Fibroblast of peridontal ligament (primary cell): ENCODE data around the gene ARHGEF25.
"Not testable (repeated sequence)": the region's sequence is repeated elsewhere in the genome, so short reads cannot be mapped to it uniquely, and the experiment has no call there.

Source experiments
- DNase-seq: peaks from one replicate; pipeline ENCODE4 v3.0.0-alpha.2; 2010; ENCODE audit errors: extremely low read depth

Gene ARHGEF25

DNA sequence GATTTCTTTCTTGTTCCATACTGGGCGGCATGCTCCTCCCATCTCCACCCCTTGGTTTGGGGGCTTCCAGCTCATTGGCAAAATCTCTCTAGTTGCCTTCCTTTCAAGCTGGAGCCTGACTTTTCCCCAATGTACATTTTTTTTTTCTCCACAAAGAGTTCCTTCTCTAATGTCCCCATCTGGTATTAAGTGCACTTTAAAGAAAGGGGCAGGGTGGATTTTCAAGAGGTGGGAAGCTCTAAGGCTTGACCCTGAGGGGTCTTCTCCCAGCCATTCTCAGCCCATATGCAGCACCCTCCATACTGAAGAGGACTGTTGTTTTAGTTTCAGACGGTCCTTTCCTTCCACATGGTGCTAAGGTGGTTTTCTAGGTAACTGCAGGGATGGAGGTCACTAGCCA is 26.1 kb upstream of the ARHGEF25 start:
- DNase-seq: no peak

DNA sequence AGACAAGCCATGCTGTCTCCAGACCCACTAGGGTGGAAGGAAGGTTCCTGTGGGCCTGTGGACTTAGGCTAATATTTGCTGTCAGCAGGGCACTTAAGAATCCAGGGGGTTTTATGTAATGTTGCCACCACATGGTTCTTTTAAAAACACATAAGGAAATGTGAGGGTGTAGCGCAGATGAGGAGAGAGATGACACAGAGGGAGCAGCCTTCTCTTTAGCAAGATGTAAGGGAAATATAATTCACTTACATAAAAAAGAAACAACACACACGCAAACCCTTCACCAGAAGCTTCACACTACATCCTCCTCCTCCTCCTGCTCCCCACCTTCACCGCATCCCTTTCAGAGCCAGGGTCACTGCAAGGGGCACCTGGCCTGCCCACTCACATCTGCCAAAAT is 25.1 kb upstream of the ARHGEF25 start:
- no peak for DNase-seq

DNA sequence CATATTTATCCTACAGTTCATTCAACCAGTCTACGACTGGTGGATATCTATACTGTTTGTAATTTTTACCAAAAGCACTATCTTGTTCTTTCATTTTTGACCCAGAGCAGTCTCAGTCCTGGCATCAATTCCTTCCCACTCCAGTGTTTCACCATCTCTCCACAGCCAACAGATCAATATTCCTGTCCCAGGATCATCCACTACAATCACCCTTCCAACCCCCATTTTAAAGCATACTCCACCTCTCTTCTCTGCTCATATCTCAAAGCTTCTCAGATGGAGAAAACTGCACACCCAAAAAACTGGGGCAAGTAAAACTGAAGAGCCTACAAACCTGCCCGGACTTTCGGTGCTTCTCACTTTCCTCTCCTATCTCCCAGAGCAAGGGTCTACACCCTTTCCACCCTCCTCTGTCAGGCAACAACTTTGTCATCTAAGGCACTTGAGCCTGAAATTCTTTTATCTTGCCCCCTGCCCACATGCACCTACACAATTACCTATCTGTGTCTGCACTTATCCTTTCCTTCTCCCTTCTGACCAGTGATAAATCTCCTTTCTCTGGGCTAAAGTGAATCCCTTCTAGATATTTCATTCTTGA is 24.3 kb upstream of the ARHGEF25 start:
- DNase-seq: no peak

DNA sequence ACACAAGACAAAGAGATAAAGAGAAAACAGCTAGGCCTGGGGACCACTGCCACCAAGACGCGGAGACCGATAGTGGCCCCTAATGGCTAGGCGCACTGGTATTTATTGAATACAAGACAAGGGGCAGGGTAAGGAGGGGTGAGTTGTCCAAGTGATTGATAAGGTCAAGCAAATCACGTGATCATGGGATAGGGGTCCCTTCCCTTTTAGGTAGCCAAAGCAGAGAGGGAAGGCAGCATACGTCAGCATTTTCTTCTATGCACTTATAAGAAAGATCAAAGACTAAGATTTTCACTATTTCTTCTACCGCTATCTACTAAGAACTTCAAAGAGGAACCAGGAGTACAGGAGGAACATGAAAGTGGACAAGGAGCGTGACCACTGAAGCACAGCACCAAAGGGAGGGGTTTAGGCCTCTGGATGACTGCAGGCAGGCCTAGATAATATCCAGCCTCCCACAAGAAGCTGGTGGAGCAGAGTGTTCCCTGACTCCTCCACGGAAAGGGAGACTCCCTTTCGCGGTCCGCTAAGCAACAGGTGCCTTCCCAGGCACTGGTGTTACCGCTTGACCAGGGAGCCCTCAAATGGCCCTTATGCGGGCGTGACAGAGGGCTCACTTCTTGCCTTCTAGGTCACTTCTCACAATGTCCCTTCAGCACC is 22.2 kb upstream of the ARHGEF25 start:
- DNase-seq: not testable (repeated sequence)

DNA sequence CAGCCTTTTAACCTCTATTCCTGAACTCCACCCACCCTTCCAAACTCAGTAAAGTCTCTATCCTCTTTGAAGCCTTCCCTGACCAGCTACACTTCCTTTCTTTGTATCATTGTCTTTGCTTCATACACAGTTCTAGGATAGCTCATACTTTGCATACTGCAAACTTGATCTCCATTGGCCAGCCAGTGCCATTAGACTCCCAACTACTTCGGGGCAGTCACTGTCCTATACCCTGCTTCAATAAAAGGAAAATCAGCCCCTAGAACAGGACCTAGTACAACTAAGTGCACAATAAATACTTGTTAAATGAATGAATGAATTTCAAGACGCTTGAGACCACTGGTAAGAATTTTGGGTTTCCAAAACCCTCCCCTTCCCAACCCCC is 20.8 kb upstream of the ARHGEF25 start:
- no peak for DNase-seq

DNA sequence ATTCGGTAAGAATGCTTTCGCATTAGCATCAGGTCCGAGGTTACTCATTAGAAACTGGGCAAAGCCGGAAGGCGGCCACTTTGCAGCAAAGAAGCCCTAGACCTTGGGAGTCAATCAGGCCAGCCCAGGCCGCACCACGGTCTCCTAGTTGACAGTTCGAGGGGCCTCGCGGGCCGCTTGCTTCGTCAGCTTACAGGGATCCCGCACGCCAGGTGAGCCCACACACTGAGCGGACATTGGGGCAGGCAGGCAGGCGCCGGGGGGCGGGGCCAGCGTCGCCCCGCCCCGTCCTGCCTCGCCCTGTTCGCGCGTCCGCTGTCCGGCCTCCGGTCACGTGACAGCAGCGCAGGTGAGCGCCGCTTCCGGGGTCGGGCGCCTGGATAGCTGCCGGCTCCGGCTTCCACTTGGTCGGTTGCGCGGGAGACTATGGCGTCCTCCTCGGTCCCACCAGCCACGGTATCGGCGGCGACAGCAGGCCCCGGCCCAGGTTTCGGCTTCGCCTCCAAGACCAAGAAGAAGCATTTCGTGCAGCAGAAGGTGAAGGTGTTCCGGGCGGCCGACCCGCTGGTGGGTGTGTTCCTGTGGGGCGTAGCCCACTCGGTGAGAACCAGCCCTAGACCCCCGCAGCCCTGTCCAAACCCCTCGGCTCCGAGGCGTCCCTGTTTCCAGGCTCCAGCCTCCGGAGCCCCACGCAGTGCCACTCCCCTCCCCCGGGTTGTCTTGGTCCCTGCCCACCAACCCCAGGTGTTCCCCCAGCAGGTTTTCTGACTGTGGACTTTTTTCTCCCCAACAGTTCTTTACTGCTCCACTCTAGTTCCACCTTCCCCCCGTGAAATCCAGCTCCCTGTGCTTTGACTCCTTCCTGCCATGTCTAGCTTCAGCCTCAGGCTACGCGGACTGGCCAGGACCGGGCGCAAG is 20.1 kb upstream of the ARHGEF25 start, which contains the start of gene PIP4K2C:
Gene PIP4K2C, plus strand, starts transcription at position 329 of the 918 bp plus-strand sequence. Its CDS starts 98 bp downstream, at position 427.
- peak; percentile 16 for DNase-seq

DNA sequence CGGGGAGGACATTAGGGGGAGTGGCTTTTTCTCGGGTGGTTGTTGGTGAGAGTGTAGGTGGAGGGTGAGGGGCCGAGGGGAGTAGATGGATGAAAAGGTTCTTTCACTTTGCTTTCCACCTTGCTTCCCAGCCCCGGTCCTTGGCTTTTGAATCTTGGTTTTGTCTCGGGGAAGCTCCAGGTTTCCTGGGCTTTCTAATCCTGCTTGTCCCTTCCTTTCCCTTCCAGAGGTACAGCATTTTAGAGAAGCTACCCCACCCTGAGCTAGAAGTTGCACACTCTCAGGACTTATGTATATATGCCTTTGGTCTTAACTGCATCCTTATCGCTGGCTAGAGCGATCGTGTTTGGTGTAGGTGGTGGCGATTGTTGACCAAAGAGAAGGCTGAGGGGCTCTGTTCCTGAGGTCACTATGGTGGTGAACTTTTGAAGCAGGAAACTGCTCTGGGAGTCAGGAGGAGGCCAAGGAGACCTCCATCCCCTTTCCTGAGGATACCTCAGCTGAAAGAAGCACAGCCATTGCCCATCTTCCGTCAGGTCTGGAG is 19.4 kb upstream of the ARHGEF25 start:
- DNase-seq: no peak

DNA sequence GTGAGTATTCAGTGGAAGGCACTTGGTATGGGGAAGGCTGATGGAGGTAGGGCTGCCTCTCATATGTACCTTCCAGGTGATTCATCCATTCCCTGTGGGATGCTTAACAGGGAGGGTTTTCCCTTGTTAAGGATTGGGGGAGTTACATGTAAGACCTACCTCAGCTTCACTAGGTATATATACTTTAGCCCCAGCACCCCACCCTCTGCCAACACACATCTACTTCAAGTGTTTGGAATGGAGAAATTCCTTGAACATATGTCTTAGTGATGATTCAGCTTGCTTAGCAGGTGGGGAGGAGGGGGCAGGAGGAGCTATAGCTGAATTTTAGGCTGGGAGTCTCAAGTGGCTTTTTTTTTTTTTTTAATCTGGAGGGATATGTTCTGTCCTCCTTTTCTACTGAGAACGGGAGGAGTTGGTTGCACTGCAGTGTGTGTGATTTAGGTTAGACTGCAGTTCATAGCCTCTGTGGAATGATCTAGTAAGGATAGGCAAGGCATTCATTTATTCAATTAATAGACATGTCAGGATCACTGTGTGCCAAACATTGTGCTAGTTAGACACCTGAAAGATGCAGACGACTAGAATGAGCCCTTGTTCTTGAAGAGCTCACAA is 18.6 kb upstream of the ARHGEF25 start:
- no peak for DNase-seq

DNA sequence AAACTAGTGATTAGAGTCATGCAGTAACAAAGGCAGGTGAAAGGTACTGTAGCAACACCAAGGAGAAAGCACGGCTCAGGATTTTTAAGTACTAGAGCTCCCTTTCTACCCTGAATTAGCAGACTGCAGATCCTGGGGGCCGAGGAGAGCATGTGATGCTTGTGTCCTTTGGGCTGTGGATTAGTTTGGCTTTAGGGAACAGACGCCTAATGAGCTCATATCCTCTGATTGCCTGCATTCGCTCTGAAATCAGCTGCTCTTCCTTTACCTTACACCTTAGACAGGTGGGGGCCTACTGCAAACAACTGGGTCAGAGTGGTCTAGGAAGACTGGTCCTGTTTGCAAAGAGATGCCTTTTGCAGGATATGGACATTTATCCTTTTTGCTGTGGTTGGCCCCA is 18.0 kb upstream of the ARHGEF25 start:
- no peak for DNase-seq

DNA sequence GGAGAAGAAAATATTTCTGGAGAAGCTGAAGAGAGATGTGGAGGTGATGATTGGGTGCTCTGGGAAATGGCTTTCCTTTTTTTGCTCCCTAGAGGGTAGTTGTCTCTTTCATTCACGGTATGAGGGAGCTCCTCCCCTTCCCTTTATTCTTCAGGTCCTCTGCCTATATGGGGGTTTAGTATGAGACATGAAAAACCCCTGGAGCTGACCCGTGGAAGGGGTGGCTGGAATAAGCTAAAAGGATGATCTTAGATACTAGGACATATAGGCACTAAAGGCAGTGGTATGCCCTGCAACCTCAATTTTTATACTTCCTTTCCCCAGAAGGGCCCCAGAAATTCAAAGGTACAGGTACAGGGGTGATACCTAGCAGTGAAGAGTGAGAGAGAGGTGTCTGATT is 10.8 kb upstream of the ARHGEF25 start:
- DNase-seq: no peak

DNA sequence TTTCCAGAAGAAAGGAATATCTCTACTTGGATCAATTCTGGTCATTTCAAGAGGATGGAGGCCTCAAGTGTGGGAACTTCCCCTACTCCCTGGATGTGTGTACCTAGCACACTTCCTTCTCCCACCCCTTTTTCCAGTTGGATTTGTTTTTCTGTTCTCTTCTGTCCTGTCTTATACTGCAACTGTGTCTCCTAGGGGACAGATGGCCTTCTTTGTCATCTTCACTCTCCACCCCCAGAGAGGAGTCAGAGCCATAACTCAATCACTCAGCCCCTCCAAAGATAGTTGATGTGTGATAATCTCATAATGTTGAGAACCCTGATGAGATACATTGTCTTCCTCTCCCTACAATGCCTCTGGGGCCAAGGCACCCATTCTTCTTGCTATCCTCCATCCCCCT is 8.7 kb upstream of the ARHGEF25 start:
- DNase-seq: no peak

DNA sequence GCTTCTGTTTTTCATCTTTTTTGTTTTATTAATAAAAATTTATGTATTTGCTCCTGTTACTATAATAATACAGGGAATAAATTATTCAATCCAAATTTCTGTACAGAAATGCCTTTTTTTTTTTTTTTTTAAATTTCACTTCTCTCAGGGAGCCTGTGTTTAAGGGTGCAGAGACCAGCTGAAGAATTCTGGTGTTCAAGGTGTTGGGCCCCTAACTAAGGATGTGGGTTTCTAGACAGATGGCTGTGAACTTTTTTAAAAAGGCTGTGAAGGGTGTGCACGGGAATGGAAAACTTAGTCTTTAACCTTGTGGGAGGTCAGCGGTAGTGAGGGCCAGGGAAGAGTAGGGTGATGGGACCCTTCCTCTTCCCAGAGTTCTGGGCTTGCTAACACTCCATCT is 7.9 kb upstream of the ARHGEF25 start:
- DNase-seq: no peak

DNA sequence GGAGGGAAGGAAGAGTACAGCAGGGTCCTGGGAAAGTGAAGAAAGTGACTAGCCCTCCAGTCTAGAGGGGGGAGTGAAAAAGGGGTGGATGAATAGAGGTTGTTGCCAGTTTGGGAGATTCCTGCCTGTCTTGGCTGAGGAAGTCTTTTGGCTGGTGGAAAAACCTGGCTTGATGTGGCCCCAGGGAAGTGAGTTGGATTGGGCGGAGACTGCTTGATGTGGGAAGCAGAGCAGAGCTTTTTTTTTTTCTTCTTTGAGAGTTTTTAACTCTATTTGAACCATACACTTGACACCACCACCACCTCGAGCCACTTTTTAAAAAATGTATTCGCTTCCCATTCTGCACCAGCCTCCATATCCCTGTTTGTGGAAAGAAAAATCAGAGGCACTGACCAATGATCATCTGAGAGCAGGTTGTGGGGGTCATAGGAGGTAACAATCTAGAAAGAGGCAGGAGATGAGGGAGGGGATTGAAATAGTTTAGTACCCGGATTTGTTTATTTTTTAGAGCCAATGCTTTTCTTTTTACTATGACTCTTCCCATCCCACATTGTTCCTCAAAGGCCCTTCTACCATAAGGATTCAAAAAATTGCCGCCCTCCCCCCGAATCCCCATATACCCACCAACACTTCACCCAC is 7.3 kb upstream of the ARHGEF25 start:
- peak; percentile 67 for DNase-seq

DNA sequence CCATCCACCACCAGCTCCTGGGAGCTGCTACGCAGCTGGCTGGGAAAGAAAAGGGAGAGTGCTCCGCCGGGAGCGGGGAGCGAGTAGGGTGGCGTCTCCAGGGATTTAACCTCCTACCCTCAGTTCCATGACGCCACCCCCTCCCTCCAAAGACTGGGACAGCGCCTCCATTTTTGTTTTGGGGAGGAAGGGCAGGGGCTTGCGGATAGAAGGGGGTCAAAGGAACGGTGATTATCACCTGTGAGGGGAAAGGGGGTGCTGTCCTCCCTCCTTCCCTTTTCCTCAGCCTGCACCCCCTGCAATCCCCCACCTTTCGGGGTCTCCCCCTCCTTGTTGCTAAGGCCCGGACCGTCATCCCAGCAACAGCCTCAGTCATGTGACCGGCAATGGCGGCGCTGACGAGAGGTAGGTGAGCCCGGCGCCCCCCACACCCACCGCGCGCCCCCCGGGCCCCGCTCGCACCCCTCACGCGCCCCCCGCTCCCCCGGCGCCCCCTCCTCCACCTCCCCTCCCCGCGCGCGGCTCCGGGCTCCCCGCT is 6.7 kb upstream of the ARHGEF25 start, which contains the start of gene DTX3:
Gene DTX3, plus strand, starts transcription at position 371 of the 538 bp plus-strand sequence. CDS start 1,694 bp downstream, outside the sequence.
- DNase-seq: peak; percentile 29

DNA sequence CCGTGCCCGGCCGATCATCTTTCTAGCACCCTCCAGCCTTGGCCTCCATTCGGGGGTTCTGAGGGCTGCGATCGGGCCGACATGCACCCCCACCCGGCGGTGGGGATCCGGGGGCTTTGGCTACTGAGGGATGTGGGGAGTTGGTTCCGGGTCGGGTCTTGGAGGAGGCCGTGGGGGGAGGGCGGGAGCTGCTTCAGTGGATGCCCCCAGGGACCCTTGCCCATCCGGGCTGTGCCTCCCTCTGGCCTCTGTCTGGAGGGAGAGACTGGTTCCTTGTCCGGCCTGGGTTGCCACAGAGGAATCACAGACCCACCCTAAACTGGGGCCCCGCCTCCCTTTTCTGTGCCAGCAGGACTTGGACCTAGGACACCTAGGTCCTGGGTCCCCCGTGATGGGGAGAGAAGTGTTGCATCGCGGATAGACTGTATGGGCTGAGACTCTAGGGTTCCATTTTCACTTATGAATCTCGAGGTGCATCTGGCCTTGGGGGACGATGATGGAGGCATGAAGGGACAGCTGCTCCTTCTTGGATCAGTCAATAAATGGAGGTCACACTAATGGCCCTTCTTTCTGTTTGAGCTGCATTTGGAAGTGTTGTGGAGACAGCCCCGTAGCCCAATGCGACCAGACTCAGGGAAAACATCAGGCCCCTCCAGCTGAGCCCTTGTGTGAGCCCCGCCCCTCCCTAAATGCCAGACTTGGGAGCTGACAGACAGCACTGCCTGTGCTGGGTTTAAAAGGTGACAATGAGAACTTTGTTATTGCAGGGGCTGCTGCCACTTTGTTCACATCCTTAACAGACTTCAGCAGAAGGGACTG is 6.0 kb upstream of the ARHGEF25 start:
- DNase-seq: peak; percentile 25

DNA sequence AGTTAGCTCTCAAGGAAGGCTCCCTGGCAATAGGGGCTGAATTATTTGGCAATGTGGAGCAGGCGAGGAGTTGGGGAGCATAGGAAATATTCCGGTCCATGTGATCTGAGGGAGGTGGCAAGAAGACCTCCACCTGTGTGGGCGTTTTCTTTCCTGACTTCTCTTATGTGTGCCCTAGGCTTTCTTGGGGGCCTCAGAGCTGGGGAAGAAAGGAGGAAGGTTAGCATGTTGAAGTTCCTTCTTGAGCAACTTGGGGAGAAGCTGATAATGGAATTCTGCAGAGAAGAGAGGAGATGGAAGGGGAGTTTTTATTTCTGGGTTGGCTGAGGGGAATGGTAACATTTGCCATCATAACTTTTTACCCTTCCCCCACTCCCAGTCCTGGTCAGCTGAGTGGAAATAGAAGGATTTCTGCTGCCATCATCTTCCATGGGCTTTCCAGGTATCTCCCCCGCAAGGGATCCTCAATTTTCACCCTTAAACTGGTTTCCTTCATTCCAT is 5.4 kb upstream of the ARHGEF25 start:
- no peak for DNase-seq

DNA sequence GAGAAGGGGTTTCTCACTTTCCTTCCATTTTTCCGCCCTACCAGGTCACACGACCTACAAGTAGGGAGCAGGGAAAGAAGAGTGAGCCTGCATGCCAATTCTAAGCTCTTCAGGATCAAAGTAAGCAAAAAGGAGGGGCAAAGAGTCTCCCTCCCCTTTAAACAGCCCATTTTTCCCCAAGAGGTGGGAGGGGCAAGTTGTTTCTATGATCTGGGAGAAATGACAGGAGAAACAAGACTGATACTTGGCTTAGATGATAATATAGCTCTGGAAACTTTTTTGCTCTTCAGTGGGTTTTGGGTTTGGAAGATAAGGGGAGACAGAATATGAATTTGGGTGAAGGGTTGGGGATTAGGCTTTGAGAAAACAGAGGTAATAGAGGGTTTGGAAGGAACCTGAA is 4.8 kb upstream of the ARHGEF25 start:
- no peak for DNase-seq

DNA sequence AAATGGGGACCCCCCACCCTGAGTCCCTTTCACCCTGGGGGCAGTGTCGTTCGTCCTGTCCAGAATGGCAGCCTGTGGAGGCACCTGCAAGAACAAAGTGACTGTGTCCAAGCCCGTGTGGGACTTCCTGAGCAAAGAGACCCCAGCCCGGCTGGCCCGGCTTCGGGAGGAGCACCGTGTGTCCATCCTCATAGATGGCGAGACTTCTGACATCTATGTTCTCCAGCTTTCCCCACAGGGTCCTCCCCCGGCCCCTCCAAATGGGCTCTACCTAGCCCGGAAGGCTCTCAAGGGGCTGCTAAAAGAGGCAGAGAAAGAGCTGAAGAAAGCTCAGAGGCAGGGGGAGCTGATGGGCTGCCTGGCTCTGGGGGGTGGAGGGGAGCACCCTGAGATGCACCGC is 4.4 kb upstream of the ARHGEF25 start:
- no peak for DNase-seq

DNA sequence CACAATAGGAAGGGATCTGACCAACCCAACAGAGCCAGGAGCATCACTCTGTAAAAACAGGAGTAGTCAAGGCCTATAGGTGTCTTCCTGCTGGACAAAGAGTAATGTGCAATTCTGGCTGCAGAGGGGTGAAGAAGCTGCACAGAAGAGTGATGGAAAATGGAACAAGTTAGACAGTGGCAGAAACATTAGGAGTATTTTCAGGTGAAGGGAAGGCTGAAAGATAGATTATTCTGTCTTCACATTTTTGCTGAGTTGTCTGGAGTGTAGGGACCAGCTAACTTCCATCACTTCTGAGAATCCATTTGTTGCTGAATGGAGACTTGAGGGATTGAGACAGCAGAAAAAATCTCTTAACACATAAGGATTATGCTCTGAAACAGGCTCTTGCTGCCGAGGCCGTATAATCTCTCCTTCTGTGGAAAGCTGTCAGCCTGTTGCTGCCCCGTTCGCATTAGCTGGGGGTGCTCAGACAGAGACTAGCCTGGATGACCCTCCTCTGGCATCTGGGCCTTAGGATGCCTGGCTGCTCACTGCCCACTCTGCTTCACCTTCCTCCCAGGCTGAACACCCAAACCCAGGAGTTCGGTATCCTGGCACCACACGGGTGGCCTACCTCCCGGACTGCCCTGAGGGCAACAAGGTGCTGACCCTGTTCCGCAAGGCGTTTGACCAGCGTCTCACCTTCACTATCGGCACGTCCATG is 3.1 kb upstream of the ARHGEF25 start:
- DNase-seq: no peak
